Endothelial cell of hepatic sinusoid (primary cell): Measurements from ENCODE around the gene PLXNC1.

Source experiments
- in situ Hi-C: cut with HindIII; loops from 2 replicates; pipeline ENCODE4 v1.10.0; 2017; ENCODE audit warnings: low sequenced_read_pairs

PLXNC1 gene

DNA sequence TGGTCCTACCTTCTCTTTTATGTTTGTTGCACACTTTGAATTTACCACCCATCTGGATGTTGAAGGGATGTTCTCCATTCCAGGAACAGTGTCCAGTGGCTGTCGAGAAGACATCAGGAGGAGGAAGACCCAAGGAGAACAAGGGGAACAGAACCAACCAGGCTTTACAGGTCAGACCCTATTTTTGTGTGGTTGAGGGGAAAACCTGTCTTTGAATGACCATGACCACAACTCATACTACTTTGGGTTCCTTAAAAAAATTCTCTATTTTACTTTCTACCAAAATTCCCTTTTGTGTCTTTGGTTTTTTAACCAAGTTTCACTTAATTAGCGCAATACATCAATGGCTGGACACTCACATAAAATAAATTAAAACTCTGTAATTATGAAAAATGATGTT lies 78.7 kb downstream of the PLXNC1 start:
- in situ Hi-C loops = no loop called here

DNA sequence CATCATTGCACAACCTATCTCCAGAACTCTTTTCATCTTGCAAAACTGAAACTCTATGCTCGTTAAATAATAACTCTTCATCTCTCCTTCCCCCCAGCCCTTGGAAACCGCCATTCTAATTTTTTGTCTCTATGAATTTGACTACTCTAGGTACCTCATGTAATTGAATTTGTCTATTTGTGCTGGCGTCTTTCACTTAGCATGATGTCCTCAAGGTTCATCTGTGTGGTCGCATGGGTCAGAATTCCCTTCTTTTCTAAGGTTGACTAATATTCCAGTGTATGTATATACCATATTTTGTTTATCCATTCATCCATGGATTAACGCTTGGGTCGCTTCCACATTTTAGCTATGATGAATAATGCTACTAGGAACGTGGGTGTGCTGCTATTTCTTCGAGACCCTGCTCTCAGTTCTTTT lies 80.1 kb downstream of the PLXNC1 start:
- in situ Hi-C loops = no loop called here

DNA sequence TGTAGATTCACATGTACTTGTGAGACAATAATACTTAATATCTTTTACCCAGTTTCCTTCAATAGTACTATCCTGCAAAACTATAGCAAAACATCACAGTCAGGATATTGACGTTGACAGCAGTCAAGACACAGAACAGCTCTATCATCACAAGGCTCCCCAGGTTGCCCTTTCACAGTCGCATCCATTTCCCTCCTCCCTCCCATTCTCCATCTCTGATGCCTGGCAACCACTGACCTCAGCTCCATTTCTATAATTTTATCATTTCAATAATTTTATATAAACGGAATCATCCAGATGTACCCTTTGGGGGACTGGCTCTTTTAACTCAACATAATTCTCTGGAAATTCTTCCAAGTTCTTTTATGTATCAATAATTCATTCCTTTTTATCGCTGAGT lies 81.5 kb downstream of the PLXNC1 start:
- in situ Hi-C loops = no loop called here

DNA sequence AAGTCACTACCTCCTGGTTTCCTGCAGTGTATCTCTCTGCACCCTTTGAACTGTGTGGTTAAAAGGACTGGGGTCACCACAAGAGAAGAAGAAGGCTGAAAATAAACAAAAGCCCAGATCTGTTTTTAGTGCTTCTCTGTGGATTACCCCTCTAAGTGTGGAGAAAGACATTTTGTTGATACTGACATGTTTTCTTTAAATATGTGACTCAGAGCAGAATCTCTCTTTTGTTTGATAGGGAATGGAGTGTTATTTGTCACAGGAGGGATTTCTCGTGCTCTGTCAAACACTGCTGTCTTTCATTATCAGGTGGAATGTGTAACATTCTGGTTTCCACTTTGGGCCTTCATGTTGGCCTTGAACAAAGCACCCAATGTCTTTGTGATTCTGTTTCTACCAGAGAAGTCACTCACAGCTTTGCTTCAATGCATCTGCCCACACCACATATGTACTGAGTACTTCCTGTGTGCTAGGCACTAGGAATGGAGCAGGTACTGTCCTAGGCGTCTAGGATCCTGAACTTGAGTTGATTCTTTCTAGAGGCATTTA lies 82.1 kb downstream of the PLXNC1 start:
- in situ Hi-C loops = no loop called here

DNA sequence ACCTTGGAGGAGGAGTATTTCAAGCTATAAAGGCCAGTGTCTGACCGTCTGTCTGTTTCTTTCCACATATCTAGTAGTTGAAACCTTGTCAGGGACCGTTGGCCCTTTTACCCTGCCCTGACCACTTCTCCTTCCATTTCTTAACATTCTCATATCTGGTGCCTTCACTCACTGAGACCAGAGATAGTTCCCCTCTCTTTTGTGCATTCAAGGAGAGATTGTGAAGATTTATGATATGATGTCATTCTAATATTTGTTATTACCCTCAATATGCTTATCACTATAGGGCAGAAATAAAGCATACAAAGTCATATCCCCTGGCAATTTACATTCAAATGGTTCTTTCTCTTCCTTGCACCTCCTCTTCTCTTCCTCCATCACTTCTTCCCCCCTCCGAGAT lies 83.3 kb downstream of the PLXNC1 start:
- in situ Hi-C loops = no loop called here

DNA sequence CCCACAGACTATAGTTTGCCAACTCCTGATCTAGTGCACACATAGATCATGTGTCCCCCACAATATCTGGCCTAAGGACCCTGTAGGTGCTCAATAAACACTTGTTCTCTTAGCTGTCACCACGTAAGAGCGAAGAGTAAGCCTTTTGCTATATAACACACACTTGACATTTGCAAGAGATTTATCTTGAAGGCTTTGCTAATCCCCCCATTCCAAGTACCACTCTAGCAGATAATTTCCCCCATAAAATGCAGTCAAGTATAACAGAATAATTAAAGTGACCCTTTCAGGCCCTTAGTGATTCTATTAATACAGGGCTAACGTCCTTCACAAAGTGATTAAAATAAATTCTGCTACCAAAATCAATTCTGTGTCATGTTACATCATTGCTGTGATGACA lies 87.5 kb downstream of the PLXNC1 start:
- in situ Hi-C loops = no loop called here

DNA sequence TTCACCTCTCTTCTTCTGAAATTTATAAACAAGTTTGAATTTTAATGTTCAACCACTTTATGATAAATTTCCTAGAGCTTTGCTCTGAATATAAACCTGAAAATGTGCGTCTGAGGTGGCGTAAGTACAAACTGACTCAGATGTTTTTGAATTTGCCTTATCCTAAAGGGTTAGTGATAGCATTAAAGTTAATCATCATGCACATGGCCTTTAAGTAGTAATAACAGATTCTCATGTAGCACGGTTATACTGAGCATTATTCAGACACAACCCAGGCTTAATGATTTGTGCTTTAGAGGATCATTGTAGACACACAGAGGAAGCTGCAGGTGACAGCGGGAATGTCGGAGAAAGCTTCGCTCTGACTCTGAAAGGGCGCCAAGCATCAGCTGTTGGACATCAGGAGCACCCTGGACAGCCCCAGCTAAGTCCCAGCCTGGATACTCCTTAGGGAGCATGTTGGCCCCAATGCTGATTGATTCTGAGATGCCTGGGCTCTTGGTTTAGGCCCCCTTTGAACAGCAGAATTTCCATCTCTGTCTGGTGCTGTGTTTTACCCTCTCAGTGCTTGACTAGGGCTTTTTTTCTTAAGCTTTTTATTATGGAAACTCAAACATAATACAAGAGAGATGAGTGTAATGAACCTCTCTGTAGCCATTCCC lies 91.1 kb downstream of the PLXNC1 start:
- in situ Hi-C loops = no loop called here

DNA sequence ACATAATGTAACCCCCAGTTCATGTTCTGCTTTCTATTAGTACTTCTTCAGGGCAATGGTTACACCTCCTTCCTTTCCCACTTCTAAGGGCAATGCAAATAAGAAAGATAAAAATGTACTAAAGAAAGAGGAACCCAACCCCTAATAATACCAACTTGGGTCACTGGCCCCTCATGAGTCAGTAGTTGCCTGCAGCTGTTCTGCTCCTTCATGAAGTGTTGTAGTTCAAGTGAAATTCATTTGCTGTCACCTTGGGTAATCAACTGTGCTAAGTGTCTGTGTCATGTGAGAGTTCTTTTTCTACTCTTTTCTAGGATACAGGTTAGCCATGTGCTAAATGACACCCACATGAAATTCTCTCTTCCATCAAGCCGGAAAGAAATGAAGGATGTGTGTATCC lies 91.8 kb downstream of the PLXNC1 start:
- in situ Hi-C loops = loop anchor here (10.0 kb wide), 1 partner anchor 95 kb away; the partner anchor contains the start of gene PLXNC1

DNA sequence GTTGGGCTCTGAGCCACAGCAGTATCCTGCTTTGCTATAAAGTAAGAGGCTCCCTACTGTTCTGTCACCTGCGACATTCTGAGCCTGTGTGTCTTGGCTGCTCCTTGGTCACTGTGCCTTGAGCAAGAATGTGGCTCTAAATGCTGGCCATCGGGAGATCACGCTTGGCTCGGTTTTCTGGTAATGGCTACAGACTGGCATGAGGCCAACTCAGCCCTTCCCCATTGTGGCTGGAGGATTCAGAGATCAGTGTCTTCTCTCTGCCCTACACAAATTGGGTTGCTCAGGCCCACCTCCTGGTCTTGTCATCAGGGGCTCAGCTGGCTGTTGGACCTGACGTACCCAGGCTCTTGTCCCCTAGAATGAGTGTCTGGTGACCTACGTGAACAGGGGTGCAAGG lies 94.5 kb downstream of the PLXNC1 start:
- in situ Hi-C loops = loop anchor here (10.0 kb wide), 1 partner anchor 98 kb away; the partner anchor contains the start of gene PLXNC1

DNA sequence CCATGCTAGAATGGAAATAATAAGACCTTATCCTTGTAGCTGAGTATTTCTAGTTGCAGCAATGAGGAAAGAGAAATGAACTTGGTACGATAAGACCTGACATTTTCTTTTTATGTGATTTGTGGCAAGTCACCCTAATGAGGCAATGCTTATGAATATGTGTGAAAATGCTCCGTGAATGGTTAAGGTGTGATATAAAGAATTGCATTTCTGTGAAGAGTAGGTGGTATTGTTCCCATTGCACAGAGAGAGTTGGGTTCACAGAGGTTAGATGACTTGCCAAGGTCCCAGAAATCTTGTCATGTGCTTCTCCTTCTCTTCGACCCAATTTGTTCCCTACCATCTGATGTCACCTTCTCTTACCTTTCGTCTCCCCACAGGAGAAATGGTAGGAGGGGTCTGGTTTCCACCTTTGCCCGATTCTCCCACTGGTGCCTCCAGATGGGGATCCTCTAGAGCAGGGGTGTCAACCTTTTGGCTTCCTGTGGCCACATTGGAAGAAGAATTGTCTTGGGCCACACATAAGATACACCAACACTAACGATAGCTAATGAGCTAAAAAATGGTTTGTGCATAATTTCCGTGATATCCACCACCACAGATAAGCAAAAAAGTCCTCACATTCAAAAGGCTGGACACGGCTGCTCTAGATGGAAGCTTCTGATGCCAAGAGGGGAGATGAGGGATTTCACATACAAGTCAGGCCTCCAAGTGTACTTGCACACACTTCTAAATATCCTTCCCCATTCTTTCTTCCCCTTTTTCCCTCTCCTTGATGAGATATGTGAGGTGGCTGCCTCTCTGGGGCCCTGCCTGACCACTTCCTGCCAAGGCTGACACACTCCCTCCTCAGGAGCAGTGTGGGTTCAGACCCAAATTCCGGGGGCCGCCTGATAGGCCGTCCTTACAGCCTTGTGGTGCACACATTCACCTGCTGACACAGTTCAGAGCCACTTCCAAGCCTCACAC lies 96.1 kb downstream of the PLXNC1 start:
- in situ Hi-C loops = loop anchor here (10.0 kb wide), 1 partner anchor 100 kb away; the partner anchor contains the start of gene PLXNC1

DNA sequence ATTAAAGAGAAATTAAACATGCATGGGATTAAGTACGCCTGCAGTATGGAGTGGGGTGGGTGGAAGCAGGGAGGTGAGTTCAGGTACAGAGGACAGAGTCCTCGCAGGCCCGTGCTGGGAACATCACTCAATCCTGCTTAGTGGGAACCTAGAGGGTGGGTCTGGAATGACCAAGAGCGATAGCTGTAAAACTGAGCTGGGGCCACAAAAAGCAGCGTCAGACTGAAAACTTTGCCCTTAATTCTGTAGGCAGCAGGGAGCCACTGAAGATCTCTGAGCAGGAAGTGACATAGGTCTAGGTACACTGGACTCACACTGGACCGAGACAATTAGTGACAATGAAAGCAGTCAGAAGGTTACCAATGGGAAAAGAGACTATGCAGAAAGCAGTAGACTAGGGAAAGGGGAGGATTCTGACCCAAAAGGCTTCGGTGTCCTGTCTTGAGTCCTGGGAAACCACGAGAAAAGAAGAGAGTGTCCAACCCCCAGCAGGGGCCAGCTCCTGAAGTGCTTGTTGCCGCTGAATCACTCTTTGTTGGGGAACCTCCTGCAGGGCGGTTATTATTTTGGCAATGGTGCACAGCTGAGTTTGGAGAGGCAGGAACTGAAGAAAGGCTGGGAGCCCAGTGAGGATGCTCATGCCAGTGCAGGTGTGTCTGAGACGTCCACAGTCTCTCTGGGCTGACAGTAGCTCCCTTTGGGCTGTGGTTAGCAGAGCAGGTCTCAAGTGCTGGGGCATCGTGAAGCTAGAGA lies 97.4 kb downstream of the PLXNC1 start:
- in situ Hi-C loops = loop anchor here (10.0 kb wide), 1 partner anchor 101 kb away; the partner anchor contains the start of gene PLXNC1

DNA sequence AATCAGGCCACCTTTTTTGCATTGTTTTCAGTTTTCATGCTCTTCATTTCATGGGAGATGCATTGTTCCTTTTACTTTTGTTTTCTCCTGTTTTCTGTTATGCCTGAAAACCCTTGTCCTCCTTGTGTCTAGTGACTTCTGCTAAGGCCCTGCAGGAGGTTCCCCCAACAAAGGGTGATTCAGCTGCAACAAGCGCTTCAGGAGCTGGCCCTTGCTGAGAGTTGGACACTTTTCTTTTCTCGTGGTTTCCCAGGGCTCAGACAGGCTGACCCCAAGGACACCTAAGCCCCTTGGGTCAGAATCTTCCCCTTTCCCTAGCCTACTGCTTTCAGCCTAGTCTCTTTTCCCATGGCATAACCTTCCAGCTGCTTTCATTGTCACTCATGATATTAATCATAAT lies 98.9 kb downstream of the PLXNC1 start:
- in situ Hi-C loops = loop anchor here (10.0 kb wide), 1 partner anchor 102 kb away; the partner anchor contains the start of gene PLXNC1

DNA sequence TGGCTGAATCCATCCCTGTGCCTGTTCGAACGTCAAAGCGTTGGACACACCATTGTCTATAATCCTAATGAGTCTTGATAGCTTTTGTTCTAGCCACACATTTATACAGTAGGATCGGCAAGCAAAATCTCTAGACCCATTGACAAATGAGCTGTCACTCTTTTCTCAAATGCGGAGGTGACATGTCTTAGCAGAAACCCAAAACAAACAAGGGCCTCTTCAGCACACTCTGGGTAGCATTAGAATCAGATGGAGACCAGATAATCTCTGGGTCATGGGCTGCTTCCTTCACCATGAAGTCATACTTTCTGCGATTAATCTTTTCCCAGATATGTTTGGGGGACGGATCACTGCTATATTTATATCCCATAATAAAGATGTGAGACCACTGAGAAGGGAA lies 100.2 kb downstream of the PLXNC1 start:
- in situ Hi-C loops = loop anchor here (10.0 kb wide), 1 partner anchor 104 kb away; the partner anchor contains the start of gene PLXNC1

DNA sequence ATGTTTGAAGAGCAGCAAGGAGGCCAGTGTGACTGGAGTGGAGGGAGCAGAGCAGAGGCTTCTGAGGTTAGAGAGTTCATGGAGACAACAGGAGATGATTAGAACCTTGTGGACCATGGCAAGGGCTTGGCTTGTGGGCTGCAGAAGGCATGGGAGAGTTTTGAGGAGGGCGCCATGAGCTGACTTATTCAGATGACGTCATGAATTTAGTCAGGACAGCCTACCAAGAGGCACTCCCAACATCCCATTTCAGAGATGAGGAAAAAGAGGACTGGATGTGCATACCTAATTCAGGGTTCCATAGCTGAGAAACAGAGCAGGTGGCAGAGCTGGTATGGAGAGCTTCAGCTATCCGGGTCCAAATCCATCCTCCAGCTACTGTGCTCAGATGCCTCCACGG lies 101.8 kb downstream of the PLXNC1 start:
- in situ Hi-C loops = no loop called here

DNA sequence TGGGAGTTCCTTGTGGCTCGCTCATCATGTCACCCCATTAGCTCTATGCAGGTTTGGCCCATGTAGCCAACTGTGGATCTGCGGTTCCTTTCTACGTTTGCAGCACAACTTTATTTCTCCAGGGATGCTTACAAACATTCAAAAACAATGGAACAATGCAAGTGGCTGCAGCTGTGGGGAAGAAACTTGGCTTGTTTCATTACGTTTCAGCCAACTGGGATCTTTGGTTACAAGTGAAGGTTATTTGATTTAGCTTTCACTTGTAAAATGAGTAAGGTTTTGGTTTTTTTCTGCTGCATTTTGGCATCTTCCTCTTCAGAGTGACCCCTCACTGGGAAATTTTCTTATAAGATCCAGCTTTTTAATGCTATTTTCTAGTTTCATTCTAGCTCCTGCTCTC lies 105.9 kb downstream of the PLXNC1 start:
- in situ Hi-C loops = no loop called here

DNA sequence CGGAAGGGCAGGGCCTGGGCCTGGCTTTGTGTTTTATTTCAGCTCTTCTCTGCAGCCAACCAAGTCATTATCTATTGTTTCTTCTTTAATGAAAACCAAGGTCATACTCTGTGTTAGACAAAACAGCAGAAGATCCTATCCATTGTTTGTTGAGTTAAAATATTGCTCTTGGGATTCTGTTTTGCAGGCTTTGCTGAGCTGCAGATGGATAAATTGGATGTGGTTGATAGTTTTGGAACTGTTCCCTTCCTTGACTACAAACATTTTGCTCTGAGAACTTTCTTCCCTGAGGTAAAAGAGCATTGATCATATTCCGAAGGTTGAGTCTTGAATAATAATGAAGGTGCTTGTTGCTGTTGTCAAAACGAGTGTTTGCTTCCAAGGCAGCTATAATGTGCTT lies 106.6 kb downstream of the PLXNC1 start:
- in situ Hi-C loops = loop anchor here (5.0 kb wide), 1 partner anchor 42 kb away; no protein-coding TSS in a partner anchor

DNA sequence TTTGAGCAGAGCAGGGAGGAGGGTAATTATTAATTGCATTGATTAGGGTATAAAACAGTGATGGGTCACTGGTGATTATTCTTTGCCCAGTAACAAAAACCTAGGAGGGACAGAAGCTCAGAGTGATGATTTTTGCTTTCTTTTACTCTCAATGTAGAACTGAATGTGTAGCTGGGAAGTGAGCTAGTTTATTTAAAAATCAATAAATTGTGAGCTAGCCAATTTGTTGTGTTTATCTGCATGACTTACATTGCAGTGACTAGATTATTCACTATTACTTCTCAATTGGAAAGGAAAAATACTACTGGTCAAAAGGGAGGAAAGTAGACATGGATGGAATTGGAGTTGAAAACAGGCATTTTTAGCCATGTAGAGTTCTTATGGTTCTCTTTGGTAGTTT lies 107.1 kb downstream of the PLXNC1 start:
- in situ Hi-C loops = loop anchor here (5.0 kb wide), 1 partner anchor 42 kb away; no protein-coding TSS in a partner anchor

DNA sequence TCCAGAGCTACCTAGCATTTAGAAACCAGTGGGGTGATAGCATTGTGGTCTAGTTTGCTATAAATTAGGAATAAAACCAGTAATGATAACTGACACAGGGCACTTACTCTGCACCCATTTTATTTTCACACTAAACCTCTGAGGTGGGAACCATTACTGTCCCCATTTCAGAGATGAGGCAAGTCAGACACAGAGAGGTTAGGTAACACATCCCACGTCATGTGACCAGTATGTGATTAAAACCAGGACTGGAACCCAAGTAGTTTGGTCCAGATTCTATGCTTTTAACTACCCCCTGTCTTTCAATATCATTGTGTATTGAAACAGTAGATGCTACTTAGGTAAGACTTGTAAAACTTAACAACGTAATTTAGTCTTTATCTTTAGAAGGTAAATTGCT lies 110.2 kb downstream of the PLXNC1 start:
- in situ Hi-C loops = loop anchor here (5.0 kb wide), 1 partner anchor 39 kb away; no protein-coding TSS in a partner anchor

DNA sequence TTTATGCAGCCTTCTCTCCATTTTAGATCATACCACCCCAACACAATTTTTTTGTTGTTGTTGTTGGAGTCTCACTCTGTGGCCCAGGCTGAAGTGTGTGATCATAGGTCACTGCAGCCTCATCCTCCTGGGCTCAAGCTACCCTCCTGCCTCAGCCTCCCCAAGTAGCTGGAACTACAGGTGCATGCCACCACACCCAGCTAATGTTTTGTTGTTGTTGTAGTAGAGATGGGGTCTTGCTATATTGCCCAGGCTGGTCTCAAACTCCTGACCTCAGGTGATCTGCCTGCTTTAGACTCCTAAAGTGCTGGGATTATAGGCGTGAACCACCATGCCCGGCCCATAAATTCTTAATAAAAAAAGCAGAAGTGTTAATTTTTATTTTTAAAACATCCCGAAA lies 111.6 kb downstream of the PLXNC1 start:
- in situ Hi-C loops = no loop called here

DNA sequence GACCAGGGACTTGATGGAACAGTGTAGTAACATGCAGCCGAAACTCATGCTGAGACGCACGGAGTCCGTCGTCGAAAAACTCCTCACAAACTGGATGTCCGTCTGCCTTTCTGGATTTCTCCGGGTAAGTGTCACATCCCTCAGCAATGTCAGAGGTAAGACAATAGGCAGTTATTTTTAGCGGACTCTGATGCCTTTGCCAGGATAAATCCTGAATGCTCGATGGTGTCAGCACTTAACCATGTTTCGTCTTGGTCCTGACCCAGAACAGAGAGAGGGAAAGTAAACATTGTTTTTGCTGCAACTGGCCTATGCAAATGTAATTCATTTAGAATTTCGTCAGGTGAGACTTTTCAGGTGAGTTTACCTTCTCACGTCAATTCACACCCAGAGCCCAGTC lies 112.3 kb downstream of the PLXNC1 start:
- in situ Hi-C loops = no loop called here
